Stromal cell of bone marrow (primary cell): ENCODE data around the gene SRP14.
"Not testable (repeated sequence)": the region's sequence is repeated elsewhere in the genome, so short reads cannot be mapped to it uniquely, and the experiment has no call there.

Source experiments
- DNase-seq: peaks from one replicate; pipeline ENCODE4 v3.0.0-alpha.2; 2012; ENCODE audit warnings: low read depth

SRP14 gene, protein sequence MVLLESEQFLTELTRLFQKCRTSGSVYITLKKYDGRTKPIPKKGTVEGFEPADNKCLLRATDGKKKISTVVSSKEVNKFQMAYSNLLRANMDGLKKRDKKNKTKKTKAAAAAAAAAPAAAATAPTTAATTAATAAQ

DNA sequence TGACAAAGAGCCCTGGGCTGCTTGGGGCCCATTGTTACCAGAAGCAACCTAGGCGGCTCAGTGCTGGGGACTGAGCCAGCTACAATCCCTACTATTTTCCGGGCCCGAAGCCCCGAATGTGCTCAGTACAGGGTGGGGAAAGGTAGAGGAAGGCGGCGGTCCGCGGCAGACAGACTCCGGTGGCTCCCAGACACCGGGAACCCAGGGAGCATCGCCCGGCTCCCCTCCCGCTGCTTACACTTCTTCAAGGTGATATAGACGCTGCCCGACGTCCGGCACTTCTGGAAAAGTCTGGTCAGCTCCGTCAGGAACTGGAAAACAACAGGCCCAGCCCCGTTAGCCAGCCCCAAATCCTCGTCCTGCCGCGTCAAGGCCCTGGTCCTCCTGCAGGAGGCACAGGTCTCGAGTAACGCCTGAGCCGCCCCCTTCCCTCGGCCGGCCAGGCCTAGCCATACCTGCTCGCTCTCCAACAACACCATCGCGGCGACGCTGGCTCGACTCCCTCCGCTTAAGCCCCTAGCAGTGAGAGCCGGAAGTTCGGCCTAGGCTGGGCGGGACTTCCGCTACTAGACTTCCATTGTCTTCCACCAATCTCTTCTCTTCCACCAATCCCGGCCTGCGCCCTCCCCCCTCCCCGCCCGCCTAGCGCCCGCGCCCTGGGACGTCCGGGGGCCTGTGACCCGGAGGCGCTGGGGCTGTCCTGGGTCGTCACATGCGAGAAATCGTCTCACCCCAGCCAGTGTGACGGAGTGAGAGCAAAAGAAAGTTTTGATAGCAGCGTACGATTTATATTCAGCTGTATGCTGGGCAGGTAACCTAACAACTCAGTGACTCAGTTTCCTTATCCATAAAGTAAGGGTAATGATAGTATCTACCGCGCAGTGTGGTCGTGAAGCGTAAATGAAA, at the start of gene SRP14:
Gene SRP14 (minus strand): TSS at position 544 of the 906 bp plus-strand sequence. CDS start 65 bp downstream, at position 479.
- DNase-seq = peak; percentile 88

DNA sequence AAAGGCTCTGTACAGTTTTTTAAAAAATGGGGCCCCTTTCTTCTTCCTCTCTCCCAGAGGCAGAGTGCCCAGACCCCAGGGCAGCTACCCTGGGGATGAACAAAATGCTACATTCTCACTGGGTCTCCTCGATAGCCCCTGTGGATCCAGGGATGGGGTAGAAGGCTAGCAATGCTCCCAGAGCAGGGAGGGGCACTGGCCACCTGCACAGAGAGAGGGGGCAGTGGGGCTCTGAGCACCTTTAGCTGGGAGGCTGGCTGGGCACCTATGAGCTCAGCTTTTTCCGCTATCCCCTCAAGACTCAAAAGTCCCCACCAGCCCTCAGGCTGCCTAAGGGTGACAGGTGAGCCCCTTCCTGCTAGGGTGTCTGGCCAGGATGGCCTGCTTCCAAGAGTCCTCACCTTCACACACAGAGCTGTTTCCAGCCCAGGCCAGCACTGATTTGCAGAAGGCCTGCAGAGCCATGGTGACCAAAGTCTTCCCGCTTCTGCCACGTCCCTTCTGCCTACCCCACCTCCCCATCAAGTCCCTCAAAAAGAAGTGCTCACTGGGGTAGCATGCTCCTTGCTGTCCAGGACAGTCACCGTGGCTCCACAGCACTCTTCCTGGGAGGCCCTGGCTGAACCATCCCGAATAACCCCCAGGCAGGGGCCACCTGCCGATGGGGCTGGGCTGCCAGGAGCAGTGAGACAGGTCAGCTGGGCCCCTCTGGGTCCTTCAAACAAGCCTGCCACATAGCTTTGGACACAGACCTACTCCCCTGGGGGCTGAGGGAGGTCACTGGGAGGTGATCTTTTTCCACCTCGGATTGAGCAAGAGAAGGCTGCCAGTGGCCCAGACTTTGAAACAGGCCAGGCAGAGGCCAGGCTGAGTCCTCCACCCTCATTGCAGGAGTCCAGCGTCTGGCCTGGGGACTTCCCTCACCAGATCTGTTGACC, 49.3 kb upstream of the SRP14 start:
- DNase-seq = no peak

DNA sequence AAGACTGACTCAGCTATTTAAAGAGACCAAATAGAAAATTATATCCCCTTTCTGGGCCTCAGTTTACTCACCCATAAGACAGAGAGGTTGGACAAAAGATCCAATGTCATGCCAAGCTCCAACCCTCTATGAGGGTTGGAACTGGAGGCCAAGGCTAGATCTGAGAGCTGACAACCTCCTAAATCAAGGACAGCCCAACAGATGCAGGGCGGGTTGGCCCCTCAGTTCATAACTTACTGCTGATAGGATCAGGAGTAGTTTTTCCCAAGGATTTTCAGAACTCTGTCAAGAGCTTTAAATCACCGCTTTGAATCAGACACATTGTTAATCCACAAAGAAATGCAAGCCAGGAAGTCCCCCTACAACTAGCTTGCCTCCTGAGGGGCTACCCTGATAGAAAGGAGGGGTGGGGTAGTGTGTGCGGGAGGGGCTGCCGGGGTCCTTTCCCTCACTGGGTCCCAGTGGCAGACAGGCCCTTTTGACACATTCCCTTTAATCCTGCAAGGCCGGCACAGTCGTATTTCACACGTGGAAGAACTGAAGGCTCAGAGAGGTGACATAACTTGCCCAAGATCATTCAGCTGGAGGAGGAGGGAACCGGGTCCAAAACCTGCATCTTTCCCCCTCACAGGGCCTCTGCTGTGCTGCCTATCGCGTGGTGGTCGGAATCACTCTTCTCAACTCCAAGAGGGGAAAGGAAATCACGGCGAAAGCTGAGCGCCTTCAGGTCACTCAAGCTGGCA, 48.3 kb upstream of the SRP14 start:
- no peak for DNase-seq

DNA sequence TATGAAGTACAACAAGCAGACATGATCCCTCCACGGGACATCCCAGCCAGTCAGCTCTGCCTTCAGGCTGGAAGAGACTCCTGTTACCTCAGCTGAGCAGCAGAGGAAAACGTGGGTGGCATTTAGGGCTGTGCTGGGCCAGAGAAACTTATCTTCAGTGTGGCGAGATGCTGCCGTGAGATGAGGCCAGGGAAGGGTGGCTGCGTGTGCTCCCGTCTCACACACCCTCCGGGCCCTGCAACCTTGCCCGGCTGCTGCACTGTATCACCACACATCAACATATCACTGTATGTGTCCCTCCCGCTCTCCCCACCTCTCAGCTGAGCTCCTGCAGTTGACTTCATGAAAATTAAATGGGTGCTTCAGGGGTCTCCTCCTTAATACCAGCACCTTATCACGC, 46.3 kb upstream of the SRP14 start:
- no peak for DNase-seq

DNA sequence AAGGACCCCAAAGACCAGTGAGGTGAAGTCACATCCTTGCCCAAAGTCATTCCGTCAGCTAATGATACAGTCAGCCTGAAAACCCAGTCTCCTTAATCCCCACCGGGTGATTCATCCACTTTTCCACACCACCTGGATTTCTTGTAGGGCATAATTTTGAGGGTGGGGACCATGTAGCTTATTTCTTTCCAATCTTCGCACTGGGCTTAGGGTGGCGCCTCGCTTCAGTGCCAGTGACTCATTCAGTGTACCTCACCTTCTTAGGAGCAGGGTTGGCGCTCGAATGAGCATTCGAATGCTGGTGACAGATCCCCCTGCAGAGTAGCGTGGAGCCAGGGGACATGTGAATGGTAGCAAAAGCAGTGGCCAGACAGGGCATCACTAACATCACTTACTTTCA, 45.7 kb upstream of the SRP14 start:
- DNase-seq = no peak

DNA sequence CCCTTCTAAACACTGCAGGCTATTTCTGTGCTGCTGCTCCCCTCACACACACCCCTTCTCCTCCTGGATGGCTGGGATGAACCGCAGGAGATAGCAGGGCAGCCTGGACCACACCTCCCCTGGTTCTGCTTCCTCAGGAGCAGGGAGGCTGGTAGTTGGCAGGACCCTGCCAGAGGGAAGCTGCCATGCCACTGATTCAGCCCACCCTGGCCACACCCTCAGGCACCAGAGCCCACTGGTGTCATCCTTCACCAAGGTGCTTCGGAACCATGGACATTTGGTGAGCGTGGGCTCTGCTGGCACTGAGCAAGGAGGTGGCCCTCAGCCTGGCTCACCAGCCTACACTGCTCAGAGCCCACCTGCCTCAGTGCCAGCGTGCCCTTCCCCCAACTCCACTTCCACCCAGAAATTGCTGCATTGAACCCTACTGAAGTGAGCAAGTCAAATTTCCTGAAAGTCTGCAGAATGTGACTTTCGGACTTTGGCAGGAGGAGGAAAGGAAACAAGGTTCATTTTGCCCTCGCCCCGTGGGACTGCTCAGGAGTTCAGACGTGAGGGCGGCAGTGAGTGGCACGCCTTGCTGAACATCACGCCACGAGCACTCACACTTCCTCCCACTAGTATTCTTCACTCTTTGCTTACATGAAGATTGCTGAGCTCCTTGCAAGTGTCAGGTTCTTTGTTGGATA, 43.4 kb upstream of the SRP14 start:
- no peak for DNase-seq

DNA sequence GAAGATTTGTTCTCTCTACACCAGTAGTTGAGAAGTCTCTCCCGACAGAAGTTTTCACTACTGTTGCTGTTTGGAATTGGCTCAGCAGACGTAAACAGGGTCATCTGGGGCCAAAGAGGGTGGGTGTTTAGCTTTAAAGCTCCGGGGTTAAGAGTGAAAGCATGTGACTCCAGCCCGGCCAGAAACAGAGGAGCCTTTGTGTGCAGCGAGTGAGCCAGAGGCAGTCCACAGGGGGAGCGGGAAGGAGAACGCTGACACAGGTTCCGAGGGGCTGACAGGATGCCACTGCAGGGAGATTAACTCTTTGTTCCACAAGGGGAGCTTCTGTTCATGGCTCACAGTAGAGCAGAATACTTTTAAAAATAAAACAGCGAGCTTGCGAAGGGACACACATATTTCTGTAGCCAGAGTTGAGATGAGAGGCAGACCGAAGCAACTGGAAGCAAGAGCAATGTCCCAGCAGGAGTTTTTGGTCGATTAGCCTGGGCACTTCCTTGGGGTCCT, 42.8 kb upstream of the SRP14 start:
- peak; percentile 43 for DNase-seq

DNA sequence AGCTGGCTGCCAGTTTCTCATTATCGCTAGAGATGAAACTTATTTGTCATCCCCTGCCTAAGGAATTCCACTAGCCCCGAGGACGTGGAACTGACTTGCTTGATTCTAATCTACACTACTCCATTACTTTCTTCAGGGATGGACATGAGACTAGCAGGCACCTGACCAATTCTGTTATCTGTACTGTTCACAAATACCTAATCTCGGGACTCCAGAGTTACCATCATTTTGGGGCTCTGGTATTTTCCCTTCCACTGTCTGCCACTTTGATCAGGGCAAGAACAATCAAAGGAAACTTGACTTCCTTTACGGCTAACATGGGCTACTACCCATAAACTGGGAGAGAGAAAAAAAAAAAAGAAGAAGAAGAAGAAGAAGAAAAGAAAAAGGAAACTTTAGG, 41.9 kb upstream of the SRP14 start:
- DNase-seq = no peak

DNA sequence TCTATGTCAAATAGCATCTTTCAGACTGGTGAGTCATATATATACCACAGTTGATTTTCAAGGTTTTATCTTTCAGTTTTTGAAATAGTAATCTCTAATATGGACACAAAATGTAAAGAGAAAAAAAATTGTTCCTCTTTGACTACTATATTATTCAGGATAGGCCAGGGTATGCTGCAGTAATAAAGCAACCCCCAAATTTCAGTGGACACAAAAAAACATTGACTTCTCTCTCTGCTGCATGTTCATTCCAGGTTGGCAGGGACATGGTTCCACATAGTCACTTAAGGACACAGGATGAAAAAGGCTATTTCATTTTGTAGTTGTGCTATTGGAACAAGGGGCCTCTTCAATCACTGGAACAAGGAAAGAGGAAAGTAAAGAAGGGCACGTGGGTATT, 41.1 kb upstream of the SRP14 start:
- no peak for DNase-seq

DNA sequence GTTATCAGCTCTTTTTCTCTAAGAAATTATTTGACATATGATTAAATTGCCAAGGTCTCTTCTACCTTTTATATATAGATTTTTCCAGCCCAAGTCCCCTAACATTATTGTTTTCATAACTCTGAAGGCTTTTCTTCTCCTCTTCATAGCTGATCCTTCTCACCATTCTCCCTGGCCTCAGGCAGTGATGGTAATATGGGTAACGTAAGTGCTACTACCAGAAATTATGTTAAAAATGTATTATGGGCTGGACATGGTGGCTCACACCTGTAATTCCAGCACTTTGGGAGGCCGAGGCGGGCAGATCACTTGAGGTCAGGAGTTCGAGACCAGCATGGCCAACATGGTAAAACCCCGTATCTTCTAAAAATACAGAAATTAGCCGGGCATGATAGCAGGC, 40.5 kb upstream of the SRP14 start:
- DNase-seq = no peak

DNA sequence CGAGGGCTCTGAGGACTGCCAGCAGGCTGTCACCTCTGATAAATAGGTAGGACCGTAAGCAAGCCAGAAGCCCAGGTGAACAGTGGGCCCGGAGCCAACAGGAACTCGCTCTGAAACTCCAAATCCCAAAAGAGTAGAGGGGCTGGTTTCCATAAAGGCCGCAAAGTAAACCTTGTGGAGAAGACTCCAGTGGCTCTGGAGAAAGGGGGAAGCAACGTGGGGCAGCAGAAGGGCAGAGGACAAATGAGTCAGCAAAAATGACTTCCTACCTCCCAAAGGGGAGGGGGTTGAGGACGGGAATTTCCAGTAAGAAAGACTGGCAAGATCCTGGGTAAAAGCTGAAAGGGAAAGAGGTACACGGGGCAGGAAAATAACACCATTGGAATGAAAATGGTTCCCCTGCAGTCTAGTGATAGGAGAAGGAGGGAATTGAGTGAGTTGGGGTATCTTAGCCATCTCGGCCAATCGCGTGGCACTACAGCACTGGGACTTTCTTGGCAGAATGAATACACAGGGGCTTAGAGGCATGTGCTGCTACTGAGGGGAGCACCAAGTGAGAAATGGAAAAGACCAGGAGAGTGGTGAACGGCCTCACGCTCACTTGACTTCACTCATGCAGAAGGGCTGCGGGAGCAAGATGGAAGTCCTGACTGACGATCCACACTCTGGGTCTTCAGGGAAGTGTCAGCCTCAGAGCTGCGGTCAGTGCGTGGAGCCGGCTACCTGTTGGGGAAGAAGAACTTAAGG, 36.5 kb upstream of the SRP14 start:
- DNase-seq = no peak

DNA sequence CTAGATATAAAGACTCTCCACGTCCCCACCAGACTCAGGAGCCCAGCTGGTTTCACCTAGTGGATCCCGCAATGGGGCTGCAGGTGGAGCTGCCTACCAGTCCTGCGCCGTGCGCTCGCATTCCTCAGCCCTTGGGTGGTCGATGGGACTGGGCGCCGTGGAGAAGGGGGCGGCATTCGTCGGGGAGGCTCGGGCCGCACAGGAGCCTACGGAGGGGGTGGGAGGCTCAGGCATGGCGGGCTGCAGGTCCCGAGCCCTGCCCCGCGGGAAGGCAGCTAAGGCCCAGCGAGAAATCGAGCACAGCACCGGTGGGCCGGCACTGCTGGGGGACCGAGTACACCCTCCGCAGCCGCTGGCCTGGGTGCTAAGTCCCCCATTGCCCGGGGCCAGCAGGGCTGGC, 35.7 kb upstream of the SRP14 start:
- not testable (repeated sequence) for DNase-seq

DNA sequence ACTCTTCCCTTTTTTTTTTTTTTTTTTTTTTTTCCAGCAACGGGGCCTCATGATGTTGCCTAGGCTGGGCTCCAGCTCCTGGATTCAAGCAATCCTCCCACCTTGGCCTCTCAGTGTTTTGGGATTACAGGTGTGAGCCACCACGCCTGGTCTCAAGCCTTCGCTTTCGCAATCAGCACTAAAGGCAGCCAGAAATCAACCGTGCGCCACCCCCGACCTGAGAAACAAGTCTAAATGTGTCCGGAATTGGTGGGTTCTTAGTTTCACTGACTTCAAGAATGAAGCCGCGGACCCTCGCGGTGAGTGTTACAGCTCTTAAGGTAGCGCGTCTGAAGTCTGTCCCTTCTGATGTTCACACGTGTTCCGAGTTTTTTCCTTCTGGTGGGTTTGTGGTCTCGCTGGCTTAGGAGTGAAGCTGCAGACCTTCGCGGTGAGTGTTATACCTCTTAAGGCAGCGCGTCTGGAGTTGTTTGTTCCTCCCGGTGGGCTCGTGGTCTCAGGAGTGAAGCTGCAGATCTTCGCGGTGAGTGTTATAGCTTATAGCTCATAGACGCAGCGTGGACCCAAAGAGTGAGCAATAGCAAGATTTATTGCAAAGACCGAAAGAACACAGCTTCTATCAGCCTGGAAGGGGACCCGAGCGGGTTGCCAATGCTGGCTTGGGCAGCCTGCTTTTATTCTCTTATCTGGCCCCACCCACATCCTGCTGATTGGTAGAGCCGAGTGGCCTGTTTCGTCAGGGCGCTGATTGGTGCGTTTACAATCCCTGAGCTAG, 34.9 kb upstream of the SRP14 start:
- not testable (repeated sequence) for DNase-seq

DNA sequence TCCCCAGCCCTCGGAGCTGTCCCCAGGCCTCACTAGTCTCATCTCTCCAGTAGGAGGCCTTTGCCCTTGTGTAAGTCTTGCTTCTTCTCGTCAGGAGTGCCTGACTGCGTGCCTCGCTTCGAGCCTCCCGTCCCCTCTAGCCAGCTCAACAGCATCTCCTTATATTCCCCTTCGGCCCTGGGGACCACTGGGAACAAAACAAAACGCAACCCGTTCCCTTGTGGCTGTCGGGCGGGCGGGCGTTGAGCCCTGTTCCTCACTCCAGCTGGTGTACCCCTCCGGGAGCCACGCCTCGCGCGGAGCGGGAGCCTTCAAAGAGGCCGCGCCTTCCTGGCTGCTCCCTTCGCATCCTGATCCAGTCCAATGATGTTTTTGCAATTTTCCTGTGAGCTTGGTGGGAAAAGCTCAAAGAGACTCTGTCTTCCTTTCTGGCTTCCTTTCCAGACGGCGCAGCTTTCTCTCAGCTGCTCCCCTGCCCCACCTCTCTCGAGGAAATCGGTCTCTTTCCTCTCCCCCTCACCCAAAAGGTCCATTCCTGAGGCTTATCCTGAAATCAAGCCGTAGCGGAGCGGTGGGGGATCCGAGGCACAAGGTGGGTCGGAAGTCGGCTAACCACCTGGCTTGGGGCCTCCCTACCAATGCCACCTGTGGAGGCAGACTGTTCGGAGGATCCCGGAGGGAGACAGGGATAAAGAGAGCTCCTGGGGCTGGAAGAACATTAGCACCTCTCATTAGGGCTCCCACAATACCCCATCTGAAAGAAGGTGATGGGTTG, 33.4 kb upstream of the SRP14 start:
- DNase-seq = no peak

DNA sequence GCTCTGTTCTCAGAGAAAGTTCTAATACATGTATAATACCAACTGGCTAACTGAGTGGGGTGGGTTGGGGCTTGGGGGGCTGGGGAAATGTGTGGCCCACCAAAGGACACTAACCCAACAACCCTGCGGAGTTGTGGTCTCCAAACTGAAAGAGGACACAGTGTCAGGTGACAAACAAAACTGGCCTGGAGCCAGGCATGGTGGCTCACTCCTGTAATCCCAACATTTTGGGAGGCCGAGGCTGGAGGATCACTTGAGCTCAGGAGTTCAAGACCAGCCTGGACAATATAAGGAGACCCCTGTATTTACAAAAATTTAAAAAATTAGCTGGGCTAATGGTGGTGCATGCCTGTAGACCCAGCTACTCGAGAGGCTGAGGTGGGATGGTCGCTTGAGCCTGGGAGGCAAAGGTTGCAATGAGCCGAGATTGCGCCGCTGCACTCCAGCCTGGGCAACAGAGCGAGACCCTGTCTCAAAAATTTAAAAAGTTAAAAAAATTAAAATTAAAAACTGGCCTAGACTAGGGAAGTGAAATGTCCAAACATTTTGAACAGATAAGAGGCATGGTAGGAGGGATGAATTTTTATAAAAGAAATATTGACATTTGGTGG, 31.7 kb upstream of the SRP14 start:
- no peak for DNase-seq

DNA sequence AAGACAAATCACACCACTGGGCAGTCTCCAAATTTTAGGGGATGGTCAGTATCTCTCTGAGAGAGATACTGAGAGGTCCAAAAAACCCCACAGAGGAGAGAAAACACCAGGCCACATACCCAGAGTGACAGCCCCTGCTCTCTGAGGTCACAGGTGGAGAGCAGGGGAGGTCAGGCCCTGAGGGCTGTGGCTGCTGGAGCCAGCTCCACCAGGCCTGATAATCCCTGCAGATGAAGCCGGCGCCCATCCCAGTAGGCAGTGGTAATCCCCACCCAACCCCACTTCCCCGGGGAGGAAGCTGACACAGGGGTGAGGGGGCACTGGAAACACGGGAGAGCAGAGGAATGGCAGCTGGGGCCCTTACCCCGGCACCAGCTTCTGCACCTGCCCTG, 31.2 kb upstream of the SRP14 start:
- DNase-seq = no peak

DNA sequence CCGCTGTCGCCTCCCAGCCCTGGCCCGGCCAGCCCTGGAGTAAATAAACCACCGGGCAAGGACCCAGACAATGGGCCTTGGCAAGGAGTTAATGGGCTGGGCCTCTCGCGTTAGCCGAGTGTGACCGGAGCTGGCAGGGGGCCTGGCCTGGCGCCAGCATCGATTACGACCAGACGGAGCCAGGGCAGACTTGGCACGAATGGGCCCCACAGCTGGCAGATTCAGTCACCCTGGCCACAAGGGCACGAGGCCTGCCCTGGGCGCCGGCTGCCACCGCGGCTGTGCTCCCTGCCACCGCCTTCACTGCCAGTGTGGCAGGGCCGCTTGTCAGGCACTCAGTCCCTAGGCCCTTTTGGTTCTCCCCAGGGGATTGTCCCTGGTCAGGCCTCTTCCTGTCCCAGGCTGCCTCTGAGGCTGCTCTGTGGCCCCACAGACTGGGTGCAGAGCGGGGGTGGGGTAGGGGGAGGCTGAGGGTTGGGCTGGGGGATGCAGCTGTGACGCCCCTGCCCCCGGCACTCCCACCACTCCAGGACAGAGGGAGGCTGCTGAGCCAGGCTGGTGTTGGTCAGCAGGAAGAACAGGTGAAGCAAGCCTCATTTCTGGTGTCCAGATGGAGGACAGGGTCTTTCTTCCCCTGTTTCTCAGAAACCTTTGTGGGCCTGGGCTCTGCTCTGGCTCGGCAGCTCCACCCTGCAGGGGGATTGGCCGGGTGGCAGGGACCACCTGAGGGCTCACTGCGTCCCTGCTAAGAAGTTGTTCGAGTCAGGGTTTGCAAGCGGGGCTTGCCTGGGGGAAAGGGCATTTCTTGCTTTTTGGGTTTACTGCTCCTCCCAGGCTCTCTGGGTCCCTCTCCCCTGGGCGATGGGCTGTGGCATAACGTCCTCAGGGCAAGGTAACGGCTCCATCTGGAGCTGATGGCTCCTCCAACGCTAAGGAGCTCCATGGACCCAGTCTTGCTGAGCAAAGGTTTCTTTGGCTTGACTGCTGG, 30.5 kb upstream of the SRP14 start:
- peak; percentile 60 for DNase-seq
